ENCODE measurements around the gene GRIK4. TPM values are rescaled to one million over a fixed set of nuclear protein-coding genes. Genes with fewer than 3 reads are reported as not detected.

Gene GRIK4
- total RNA-seq, 1 donor from 2014 or later = 2.2 TPM

DNA sequence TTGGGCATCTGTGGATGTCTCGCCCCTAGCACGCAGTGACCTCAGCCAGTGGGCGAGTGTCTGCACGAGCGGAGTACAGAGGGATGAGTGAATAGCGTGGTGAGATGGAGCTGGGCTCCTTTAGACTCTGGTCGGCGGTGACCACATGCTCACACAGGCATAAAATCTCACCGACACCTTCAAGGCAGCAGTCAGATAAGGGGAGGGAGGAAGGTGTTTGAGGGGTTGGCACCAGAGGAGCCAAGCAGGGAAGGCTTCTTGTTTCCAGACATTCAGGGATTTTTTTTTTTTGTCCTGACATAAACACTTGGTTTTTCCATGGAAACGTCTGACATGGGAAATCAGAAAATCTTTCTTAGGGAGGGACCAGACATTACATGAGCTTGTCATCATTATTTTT lies 35.8 kb downstream of the GRIK4 start:
- DNase-seq (ENCODE audit: low spot score in 2 of 2, unreplicated experiment in 2 of 2) = no peak
- Mint-ChIP-seq H3K27me3 (ENCODE audit: low read depth) (peaks cover 2% of the 10 kb centered on the region), H3K27ac (peak overlapping the region; percentile 83), H3K36me3 (peaks cover under 1% of the 10 kb centered on the region), H3K4me3 (no peak overlapping the region), H3K9me3 (peaks cover 4% of the 10 kb centered on the region), H3K4me1 (peaks cover 38% of the 10 kb centered on the region)
- TF ChIP-seq CTCF (IDR thresholded peaks at IDR 0.05; ENCODE audit: unreplicated experiment) = no peak

- DNase-seq (ENCODE audit: low spot score in 2 of 2, unreplicated experiment in 2 of 2) = peak; percentile 54 to 83
- Mint-ChIP-seq H3K36me3 (no peaks in the 10 kb centered on the region), H3K4me3 (no peak overlapping the region), H3K27me3 (ENCODE audit: low read depth) (peaks cover 4% of the 10 kb centered on the region), H3K4me1 (peaks cover 38% of the 10 kb centered on the region), H3K27ac (peak overlapping the region; percentile 83), H3K9me3 (no peaks in the 10 kb centered on the region)
- TF ChIP-seq CTCF (IDR thresholded peaks at IDR 0.05; ENCODE audit: unreplicated experiment) = no peak
Observed at GRCh38 chr11:120547811-120548681, 36.5 kb downstream of the GRIK4 start.

DNA sequence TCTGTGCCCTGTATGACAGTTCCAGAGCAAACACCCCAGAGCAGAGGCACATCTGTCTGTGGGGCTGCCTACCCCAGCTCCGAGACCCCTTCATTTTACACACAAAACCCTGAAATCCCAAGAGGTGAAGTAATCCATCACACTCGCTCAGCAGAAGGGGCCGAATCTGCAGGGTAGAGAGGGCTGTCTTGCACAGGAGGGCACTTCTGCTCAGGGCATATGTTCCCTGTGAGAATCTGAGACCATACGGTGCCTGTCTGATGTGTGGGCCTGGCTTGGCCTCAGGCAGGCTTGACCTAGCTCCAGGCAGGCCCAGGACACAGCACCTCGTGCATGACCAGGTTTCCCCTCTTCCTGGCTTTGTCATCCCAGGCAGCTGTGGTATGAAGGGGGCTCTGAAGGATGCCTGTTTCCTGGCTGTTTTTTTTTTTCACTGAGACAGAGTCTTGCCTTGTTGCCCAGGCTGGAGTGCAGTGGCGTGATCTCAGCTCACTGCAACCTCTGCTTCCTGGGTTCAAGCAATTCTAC lies 37.2 kb downstream of the GRIK4 start:
- Mint-ChIP-seq H3K36me3 (no peaks in the 10 kb centered on the region), H3K9me3 (no peaks in the 10 kb centered on the region), H3K4me1 (peaks cover 38% of the 10 kb centered on the region), H3K27ac (peak overlapping the region; percentile 83), H3K27me3 (ENCODE audit: low read depth) (peaks cover 10% of the 10 kb centered on the region), H3K4me3 (no peak overlapping the region)
- no peak for TF ChIP-seq CTCF (IDR thresholded peaks at IDR 0.05; ENCODE audit: unreplicated experiment)
- no peak for DNase-seq (ENCODE audit: low spot score in 2 of 2, unreplicated experiment in 2 of 2)

GRCh38 chr11:120549346-120549745 lies 37.8 kb downstream of the GRIK4 start:
- no peaks in the 10 kb centered on the region for H3K36me3 Mint-ChIP-seq
- H3K27me3 Mint-ChIP-seq (ENCODE audit: low read depth) = peaks cover 10% of the 10 kb centered on the region
- H3K9me3 Mint-ChIP-seq = no peaks in the 10 kb centered on the region
- H3K4me3 Mint-ChIP-seq = no peak overlapping the region
- no peak for TF ChIP-seq CTCF (IDR thresholded peaks at IDR 0.05; ENCODE audit: unreplicated experiment)
- H3K27ac Mint-ChIP-seq = no peak overlapping the region
- peaks cover 38% of the 10 kb centered on the region for H3K4me1 Mint-ChIP-seq
- DNase-seq (ENCODE audit: low spot score in 2 of 2, unreplicated experiment in 2 of 2) = no peak

DNA sequence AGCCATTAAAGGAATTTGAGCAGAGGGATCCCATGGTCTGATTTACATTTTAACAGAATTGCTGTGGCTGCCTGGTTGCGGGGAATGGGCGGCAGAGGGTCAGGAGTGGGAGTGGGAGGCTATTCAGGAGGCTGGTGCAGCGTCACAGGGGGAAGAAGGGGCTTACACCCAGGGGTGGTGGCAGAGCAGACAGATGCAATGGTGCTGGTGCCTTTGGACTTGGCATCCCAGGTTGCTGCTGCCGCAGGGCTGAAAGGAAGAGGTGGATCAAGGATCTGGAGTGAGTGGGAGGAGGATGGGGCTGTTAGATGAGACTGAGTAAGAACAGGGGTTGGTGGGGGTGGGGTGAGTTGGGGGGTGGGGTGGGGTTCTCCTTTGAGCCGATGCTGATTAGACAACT lies 38.5 kb downstream of the GRIK4 start:
- no peak for DNase-seq (ENCODE audit: low spot score in 2 of 2, unreplicated experiment in 2 of 2)
- TF ChIP-seq CTCF (IDR thresholded peaks at IDR 0.05; ENCODE audit: unreplicated experiment) = no peak
- Mint-ChIP-seq H3K4me1 (peaks cover 41% of the 10 kb centered on the region), H3K36me3 (no peaks in the 10 kb centered on the region), H3K9me3 (no peaks in the 10 kb centered on the region), H3K27ac (no peak overlapping the region), H3K4me3 (no peak overlapping the region), H3K27me3 (ENCODE audit: low read depth) (peaks cover 11% of the 10 kb centered on the region)

Measured in mesothelial cell of epicardium (in vitro differentiated cells).